ENCODE data around the gene COL6A3.
"Not testable (repeated sequence)": the region's sequence is repeated elsewhere in the genome, so short reads cannot be mapped to it uniquely, and the experiment has no call there.

COL6A3 gene

DNA sequence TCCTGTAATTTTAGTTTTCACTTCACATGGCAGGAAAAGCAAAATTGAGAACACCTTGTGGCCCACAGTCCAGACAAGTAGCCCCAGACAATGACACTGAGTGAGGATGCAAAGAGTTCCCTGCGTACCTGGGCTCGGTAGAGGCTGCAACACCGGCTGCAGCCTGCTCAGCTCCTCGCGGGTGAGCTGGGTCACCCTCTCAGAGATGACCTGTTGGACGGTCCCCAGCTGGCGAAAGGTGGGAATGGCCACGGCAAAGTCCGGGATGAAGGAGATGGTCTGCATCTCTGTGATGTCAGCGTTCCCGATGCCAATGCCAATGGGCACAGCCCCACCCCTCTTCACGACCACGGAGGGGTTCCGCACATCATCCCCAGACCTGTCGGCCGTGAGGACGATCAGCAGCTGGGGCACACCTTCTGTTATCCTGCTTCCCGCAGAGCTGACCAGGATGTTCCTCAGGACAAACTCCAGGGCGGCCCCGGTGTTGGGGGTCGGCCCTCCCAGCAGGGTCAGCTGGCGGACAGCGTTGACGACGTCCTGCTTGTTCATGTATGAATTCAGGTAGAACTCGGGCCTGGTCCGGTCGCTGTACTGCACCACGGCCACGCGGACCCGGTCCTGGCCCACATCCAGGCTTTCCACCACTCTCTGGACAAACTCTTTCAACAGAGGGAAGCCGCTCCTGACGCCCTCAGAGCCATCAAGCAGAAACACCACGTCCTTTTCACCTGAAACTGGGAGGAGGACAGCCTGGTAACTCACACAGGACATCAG, 39.5 kb downstream of the COL6A3 start:
- DNase-seq (ENCODE audit: low spot score in 2 of 2) = no peak
- Histone ChIP-seq H3K4me1 (no peaks in the 10 kb centered on the region), H3K9me3 (no peaks in the 10 kb centered on the region), H3K27me3 (ENCODE audit: low read depth) (0 out of 2 replicates have a peak, but pooled peaks cover 4% of the 10 kb centered on the region), H3K36me3 (replicated peaks) (no peaks in the 10 kb centered on the region), H3K4me3 (no peak overlapping the region)
- in situ Hi-C loops (cut with MboI; ENCODE audit: low sequenced_read_pairs) = no loop called here

- Histone ChIP-seq H3K4me3 (no peak overlapping the region), H3K36me3 (replicated peaks) (no peaks in the 10 kb centered on the region), H3K27me3 (ENCODE audit: low read depth) (0 out of 2 replicates have a peak, but pooled peaks cover 4% of the 10 kb centered on the region), H3K4me1 (no peaks in the 10 kb centered on the region), H3K9me3 (no peaks in the 10 kb centered on the region)
- DNase-seq (ENCODE audit: low spot score in 2 of 2) = no peak
- in situ Hi-C loops (cut with MboI; ENCODE audit: low sequenced_read_pairs) = no loop called here
Measured at GRCh38 chr2:237371856-237372255, 42.1 kb downstream of the COL6A3 start.

GRCh38 chr2:237365671-237366070, 48.3 kb downstream of the COL6A3 start:
- Histone ChIP-seq H3K9me3 (no peaks in the 10 kb centered on the region), H3K36me3 (replicated peaks) (no peaks in the 10 kb centered on the region), H3K4me3 (no peak overlapping the region), H3K4me1 (no peaks in the 10 kb centered on the region), H3K27me3 (ENCODE audit: low read depth) (peaks cover 14% of the 10 kb centered on the region; the same call in 1 of the 2 replicates)
- DNase-seq (ENCODE audit: low spot score in 2 of 2) = no peak
- in situ Hi-C loops (cut with MboI; ENCODE audit: low sequenced_read_pairs) = no loop called here

DNA sequence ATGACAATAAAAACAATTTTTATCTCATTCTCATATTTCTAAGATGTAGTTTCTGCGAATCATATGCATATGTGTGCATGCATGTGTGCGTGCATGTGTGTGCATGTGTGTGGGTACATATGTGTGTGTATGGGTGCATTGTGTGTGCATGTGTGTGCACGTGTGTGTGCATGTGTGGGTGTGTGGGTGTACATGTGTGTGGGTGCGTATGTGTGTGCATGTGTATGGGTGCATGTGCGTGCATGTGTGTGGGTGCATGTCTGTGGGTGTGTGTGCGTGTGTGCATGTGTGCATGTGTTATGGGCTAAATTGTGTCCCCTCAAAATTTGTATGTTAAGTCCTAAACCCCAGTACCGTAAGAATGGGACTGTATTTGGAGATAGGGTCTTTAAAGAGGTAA, 49.3 kb downstream of the COL6A3 start:
- in situ Hi-C loops (cut with MboI; ENCODE audit: low sequenced_read_pairs) = no loop called here

DNA sequence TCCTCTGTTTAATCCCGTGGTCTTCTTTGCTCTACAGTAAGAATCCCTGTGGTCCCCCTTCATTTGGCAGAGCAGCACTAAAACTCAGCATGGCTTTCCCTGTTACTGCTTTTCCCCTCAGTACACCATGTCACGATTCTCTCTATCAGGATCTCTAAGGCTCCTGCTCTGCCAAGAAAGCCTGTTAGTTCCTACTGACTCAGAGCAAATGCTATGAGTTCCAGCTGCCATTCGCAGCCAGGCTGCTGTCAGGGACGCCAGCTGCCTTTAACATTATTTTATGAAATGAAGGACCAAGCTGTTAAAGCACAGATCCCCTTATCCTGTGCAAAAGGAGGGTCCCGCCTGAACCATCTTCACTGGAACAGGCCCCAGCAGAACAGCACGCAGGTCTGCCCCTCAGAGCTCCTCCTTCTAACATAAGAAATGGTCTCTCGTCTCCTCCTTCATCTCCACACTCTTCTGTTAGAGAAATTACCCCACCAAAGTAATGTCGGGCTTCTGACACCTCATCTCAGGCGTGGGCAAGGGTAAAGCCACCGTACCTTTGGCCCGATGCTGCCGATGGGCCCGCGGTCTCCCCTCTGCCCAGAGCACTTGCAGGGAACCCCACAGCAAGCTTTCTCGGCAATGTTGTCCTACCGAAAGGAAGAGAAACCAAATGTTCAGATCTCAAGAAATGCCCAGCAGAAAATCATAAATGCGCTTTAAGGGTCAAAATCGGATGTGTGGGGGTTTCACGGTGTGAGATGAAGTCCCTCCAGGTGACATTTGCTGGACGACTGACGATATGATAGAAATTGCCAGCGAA, 52.6 kb downstream of the COL6A3 start:
- H3K9me3 ChIP-seq = no peaks in the 10 kb centered on the region
- no peak overlapping the region for H3K4me3 ChIP-seq
- DNase-seq (ENCODE audit: low spot score in 2 of 2) = no peak
- H3K36me3 ChIP-seq (replicated peaks) = no peaks in the 10 kb centered on the region
- H3K4me1 ChIP-seq = no peaks in the 10 kb centered on the region
- H3K27me3 ChIP-seq (ENCODE audit: low read depth) = peaks cover 24% of the 10 kb centered on the region; the same call in 1 of the 2 replicates
- in situ Hi-C loops (cut with MboI; ENCODE audit: low sequenced_read_pairs) = no loop called here

More for the DNA sequence above, 49.3 kb downstream of the COL6A3 start:
- Histone ChIP-seq H3K27me3 (ENCODE audit: low read depth) (peaks cover 18% of the 10 kb centered on the region; the same call in 1 of the 2 replicates), H3K4me1 (no peaks in the 10 kb centered on the region), H3K9me3 (no peaks in the 10 kb centered on the region), H3K36me3 (replicated peaks) (no peaks in the 10 kb centered on the region), H3K4me3 (no peak overlapping the region)
- no peak for DNase-seq (ENCODE audit: low spot score in 2 of 2)

DNA sequence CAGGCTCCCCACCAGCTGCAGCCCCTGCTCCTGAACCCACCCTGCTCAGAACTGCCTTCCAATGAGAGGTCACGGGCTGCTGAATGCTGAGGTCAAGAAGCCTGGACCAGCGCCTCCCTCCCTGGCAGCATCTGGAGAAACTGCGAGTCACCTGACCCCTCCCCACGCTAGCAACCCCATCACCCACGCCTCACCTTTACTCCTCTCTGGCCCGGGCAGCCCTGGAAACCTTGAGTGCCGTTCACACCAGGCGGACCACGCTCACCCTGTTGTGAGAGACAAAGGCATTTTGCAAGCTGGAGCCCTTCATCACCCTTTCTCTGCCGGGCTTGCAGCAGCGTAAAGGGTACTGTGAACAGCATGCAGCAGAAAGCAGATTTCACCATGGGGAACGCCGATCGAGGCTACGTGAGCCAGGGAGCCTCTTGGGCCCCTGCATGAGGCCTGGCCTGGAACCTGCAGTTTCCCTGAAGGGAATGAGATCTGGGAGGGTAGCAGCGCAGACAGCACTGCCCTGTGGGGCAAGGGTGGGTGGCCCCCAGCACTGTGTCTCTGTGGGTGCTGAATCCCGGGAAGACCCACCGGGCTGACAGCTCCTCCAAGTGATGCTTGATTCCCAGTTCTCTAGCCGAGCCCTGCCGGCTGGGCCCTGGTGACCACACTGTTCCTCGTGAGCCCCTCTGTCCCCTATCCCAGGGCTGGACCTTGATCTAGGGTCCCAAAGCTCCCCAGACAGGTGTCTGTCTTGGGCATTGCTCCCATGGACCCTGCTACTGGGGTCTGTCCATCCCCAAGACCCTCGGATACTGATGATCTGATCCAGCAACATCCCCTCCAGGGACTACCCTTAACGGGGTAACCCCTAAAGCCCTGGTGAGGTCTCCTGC, 53.8 kb downstream of the COL6A3 start:
- in situ Hi-C loops (cut with MboI; ENCODE audit: low sequenced_read_pairs) = no loop called here
- H3K27me3 ChIP-seq (ENCODE audit: low read depth) = peaks cover 24% of the 10 kb centered on the region; the same call in 1 of the 2 replicates
- no peaks in the 10 kb centered on the region for H3K4me1 ChIP-seq
- no peaks in the 10 kb centered on the region for H3K36me3 ChIP-seq (replicated peaks)
- no peak overlapping the region for H3K4me3 ChIP-seq
- no peaks in the 10 kb centered on the region for H3K9me3 ChIP-seq
- DNase-seq (ENCODE audit: low spot score in 2 of 2) = no peak

DNA sequence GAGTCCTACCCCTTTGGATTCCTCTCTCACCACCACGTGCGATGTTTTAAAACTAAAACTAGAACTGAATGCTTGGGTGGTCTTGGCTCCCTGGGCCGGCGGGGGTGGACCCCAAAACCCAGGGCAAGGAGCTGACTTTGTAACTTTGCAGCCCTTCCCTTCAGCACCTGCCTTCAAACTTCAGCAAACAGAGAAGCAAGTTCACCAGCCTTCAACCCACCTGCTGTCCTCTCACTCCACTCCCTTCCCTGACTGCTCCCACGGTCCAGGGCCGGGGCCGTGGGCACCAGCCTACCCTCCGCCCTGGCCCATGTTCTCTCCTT, 54.5 kb downstream of the COL6A3 start:
- no peaks in the 10 kb centered on the region for H3K9me3 ChIP-seq
- in situ Hi-C loops (cut with MboI; ENCODE audit: low sequenced_read_pairs) = no loop called here
- no peaks in the 10 kb centered on the region for H3K4me1 ChIP-seq
- no peak overlapping the region for H3K4me3 ChIP-seq
- no peaks in the 10 kb centered on the region for H3K36me3 ChIP-seq (replicated peaks)
- no peak for DNase-seq (ENCODE audit: low spot score in 2 of 2)
- peaks cover 24% of the 10 kb centered on the region; the same call in 1 of the 2 replicates for H3K27me3 ChIP-seq (ENCODE audit: low read depth)

- no peak for DNase-seq (ENCODE audit: low spot score in 2 of 2)
- Histone ChIP-seq H3K36me3 (replicated peaks) (no peaks in the 10 kb centered on the region), H3K27me3 (ENCODE audit: low read depth) (peaks cover 24% of the 10 kb centered on the region; the same call in 1 of the 2 replicates), H3K9me3 (no peaks in the 10 kb centered on the region), H3K4me1 (no peaks in the 10 kb centered on the region), H3K4me3 (no peak overlapping the region)
- in situ Hi-C loops (cut with MboI; ENCODE audit: low sequenced_read_pairs) = no loop called here
Measured at GRCh38 chr2:237358721-237359517, 55.0 kb downstream of the COL6A3 start.

DNA sequence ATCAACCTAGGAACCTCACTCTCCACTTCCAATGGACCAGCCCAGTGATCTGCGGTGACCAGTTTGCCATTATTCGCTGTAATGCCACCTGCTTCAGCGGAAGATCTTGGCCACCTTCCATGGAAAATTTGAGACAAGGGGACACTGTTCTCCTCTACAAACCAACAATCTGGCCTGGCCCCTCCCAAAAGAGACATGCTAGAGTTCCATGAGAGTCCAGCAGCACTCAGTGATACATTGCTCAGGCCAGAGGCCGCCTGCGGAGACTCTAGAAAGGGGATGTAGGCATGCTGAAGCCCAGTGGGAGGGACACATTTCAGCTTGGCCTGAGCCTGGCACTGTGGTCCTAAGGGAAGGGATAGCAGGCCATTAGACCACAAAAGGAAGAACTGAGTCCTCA, 58.3 kb downstream of the COL6A3 start:
- in situ Hi-C loops (cut with MboI; ENCODE audit: low sequenced_read_pairs) = no loop called here

GRCh38 chr2:237354892-237355291, 59.1 kb downstream of the COL6A3 start:
- in situ Hi-C loops (cut with MboI; ENCODE audit: low sequenced_read_pairs) = no loop called here
- Histone ChIP-seq H3K4me1 (no peaks in the 10 kb centered on the region), H3K27me3 (ENCODE audit: low read depth) (peaks cover 6% of the 10 kb centered on the region; the same call in 1 of the 2 replicates), H3K4me3 (no peak overlapping the region), H3K9me3 (no peaks in the 10 kb centered on the region), H3K36me3 (replicated peaks) (no peaks in the 10 kb centered on the region)
- no peak for DNase-seq (ENCODE audit: low spot score in 2 of 2)

More for the DNA sequence above, 58.3 kb downstream of the COL6A3 start:
- Histone ChIP-seq H3K4me3 (no peak overlapping the region), H3K27me3 (ENCODE audit: low read depth) (peaks cover 10% of the 10 kb centered on the region; the same call in 1 of the 2 replicates), H3K36me3 (replicated peaks) (no peaks in the 10 kb centered on the region), H3K4me1 (no peaks in the 10 kb centered on the region), H3K9me3 (no peaks in the 10 kb centered on the region)
- DNase-seq (ENCODE audit: low spot score in 2 of 2) = no peak

GRCh38 chr2:237354172-237354571, 59.8 kb downstream of the COL6A3 start:
- H3K27me3 ChIP-seq (ENCODE audit: low read depth); in situ Hi-C loops (cut with MboI; ENCODE audit: low sequenced_read_pairs); H3K9me3 ChIP-seq; H3K4me1 ChIP-seq; DNase-seq (ENCODE audit: low spot score in 2 of 2); H3K4me3 ChIP-seq; H3K36me3 ChIP-seq (replicated peaks): not testable (repeated sequence)

DNA sequence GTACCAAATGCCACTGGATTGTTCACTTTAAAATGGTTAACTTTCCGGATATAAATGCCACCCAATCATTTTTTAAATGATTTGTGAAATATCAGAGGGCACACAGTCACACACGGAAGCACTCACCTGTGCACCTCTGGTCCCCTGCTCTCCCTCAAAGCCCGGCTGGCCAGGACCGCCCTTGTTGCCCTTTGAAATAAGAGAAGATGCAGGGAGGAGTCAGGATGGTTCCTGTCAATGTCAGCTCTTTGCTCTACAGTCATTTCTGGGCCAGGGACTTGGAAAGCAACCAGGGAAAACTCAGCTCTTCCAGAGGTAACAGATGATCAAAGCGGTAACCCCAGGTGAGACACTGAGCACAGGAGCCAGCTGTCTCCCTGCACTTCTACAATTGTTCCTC, 60.7 kb downstream of the COL6A3 start:
- H3K36me3 ChIP-seq (replicated peaks) = no peaks in the 10 kb centered on the region
- no peaks in the 10 kb centered on the region; the same call in 1 of the 2 replicates for H3K27me3 ChIP-seq (ENCODE audit: low read depth)
- in situ Hi-C loops (cut with MboI; ENCODE audit: low sequenced_read_pairs) = no loop called here
- H3K4me1 ChIP-seq = no peaks in the 10 kb centered on the region
- DNase-seq (ENCODE audit: low spot score in 2 of 2) = no peak
- H3K9me3 ChIP-seq = no peaks in the 10 kb centered on the region
- H3K4me3 ChIP-seq = no peak overlapping the region

All from HAP-1 (cell line).